CD4-positive, alpha-beta T cell treated with Interleukin-6 at 100 ng/mL for 8 hours (primary cell): ENCODE results near the gene CDH13.

Experiments
- DNase-seq: peaks from one replicate; pipeline ENCODE4 v3.0.0-alpha.2; 2020; ENCODE audit warnings: mixed read lengths, low spot score

Gene CDH13

GRCh38 chr16:82954224-82954929, 327.6 kb downstream of the CDH13 start:
- DNase-seq = no peak

GRCh38 chr16:82955741-82956348, 329.1 kb downstream of the CDH13 start:
- DNase-seq = no peak

- DNase-seq = no peak
Measured at GRCh38 chr16:82957212-82957611, 330.4 kb downstream of the CDH13 start.

- no peak for DNase-seq
Measured at GRCh38 chr16:82960918-82961317, 334.1 kb downstream of the CDH13 start.

- no peak for DNase-seq
Measured at GRCh38 chr16:82963653-82964052, 336.9 kb downstream of the CDH13 start.

GRCh38 chr16:82965808-82966207, 339.0 kb downstream of the CDH13 start:
- no peak for DNase-seq

- DNase-seq = no peak
Measured at GRCh38 chr16:82967424-82967823, 340.7 kb downstream of the CDH13 start.

- DNase-seq = no peak
Measured at GRCh38 chr16:82971126-82971525, 344.4 kb downstream of the CDH13 start.

- no peak for DNase-seq
Measured at GRCh38 chr16:82972331-82972919, 345.7 kb downstream of the CDH13 start.

GRCh38 chr16:82979406-82980111, 352.8 kb downstream of the CDH13 start:
- no peak for DNase-seq

GRCh38 chr16:82980810-82981209, 354.0 kb downstream of the CDH13 start:
- DNase-seq = no peak

- no peak for DNase-seq
Measured at GRCh38 chr16:82987767-82988166, 361.0 kb downstream of the CDH13 start.

- DNase-seq = no peak
Measured at GRCh38 chr16:82990155-82990554, 363.4 kb downstream of the CDH13 start.

- no peak for DNase-seq
Measured at GRCh38 chr16:82991410-82991809, 364.6 kb downstream of the CDH13 start.

GRCh38 chr16:82991966-82992675, 365.4 kb downstream of the CDH13 start:
- no peak for DNase-seq

GRCh38 chr16:82992786-82993185, 366.0 kb downstream of the CDH13 start:
- no peak for DNase-seq

GRCh38 chr16:82993415-82993814, 366.6 kb downstream of the CDH13 start:
- DNase-seq = no peak

- no peak for DNase-seq
Measured at GRCh38 chr16:82993926-82994325, 367.2 kb downstream of the CDH13 start.

- no peak for DNase-seq
Measured at GRCh38 chr16:82995286-82995923, 368.6 kb downstream of the CDH13 start.

- DNase-seq = no peak
Measured at GRCh38 chr16:82995924-82996441, 369.2 kb downstream of the CDH13 start.

GRCh38 chr16:82996814-82997213, 370.0 kb downstream of the CDH13 start:
- DNase-seq = no peak
